Glomerular visceral epithelial cell (primary cell): ENCODE data around the gene POLG.
A peak's percentile ranks its signal among the peaks of the same experiment; 100 is the strongest.

Experiments
- DNase-seq: peaks from one replicate; pipeline ENCODE4 v3.0.0-alpha.2; 2016; ENCODE audit errors: extremely low spot score

The POLG gene

DNA sequence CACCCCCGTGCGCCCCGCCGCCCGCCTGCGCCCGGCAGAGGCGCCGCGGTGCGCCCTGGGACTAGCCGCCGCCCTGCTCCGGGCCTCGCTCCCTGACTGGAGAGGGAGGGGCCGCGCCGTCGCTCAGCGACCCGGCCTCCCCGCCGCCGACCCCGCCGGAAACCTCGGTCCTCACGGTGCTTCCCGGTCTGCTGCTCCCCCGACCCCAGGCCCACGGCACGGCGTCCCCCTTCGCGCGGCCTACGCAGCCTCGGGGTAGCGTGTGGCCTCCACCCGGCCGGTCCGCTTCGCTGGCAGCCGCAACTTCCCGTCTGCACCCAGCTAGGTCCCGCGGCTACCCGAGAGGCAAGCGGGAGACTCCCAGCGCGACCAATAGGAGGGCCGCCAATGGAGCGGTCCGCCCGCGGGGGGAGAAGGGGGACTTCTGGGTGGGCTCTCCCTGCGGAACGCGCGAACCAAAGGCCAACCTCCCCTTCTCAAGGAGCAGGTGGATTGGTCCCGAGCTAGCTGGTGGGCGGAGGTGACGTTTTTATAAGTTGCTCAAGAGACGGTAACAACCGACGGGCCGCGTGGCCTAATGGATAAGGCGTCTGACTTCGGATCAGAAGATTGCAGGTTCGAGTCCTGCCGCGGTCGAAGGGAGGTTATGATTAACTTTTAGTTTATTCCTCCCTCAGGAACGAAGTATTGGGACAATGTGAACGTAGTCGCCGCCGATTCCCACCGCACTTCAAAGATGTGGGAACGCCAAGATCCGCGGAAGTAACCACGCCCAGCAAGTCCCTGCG, at the start of gene POLG:
TSS of gene POLG (minus strand) at position 315 of the 788 bp plus-strand sequence. CDS start 1,070 bp downstream, outside the sequence.
- peak; percentile 100 for DNase-seq

DNA sequence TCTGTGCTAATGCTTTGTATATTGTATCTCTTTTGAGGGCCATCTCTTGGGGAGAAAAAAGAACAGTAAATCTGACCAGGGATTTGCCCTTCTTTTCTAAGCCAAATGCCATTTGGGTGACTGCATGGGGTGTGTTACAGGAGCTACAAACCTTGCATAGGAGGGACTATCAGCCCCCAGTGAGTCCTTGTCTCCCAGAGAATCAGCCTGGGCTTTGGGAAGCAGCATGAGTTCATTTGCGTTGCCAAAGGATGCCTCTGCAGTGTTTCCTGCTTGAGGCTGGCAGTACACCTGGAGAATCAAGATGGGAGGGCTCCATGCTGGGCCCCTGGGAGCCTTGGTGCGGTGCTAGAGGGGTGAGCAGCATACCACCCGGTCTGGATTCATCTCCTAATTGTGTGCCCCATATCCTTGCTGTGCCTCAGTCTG, 49.6 kb upstream of the POLG start:
- DNase-seq, result no peak

DNA sequence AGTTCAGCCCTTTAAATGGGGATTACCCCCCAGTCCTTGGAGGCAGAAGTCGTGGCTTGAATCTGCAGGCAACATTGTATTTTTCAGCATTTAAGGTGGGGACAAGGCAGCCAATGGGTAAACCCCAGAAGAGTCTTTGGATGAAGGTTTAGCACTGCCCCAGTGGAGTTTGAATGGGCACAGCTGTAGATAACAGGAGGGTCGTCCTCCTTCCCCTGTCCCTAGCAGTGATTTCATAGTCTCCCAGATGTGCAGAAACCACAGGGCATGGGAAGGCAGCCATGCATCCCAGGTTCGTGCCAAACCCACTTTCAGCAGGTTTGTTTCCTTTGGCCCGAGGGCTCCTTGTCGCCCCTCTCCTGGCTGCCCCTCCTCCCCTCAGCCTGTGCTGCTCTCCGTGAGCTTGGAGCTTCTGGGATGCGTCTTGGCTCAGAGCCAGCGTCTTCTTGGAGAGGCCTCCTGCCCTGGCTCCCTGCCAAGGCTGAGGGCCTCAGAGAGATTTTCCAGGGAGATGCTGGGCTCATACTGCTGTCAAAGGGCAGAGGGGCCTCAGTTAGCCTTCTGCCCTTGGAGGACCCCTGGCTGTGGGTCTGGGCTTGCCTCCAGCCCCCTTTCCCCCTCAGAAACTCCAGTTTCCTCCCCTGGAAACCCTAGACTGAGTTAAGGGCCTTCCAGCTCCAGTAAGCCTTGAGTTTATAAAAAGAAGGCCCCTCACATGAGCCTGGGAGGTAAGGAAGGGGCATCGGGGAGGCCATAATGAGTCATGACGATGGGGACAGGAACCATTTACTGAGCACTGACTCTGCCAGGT, 48.9 kb upstream of the POLG start:
- DNase-seq, result peak; percentile 87

DNA sequence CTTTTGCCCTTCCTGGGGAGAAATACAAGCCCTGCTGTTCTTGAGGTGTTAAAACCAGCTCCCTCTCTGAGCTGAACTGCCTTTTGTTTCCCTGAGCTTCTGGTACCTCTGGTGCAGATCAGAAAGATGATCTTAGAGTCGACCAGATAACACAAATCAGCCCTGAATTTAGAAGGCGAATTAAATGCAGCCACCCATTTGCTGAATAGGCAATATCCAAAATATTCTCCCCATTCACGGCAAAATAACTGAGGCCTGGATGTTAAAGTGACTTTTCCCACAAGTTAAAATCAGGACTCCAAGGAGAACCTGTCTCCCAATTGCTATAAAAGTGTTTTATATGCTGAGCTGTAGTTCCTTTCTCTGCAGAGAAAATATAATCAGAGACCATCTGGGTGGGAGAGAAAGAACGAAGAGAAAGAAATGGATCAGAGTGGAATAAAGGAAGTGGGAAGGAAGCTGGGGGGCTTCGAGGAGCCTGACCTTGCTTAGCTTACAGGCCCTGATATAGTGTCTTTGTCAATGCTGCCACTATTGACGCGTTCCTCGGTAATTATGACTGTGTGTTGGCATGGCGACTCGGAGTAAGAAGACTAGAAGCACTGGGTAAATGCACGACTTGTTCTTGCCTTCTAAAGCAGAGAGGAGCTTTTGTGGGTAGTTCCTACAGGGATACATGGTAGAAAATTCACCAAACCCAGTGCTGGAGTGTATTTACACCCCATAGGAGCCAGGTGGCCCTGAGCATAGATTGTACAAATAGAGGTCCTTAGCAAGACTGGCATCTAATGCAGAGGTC, 47.5 kb upstream of the POLG start:
- DNase-seq, result no peak

DNA sequence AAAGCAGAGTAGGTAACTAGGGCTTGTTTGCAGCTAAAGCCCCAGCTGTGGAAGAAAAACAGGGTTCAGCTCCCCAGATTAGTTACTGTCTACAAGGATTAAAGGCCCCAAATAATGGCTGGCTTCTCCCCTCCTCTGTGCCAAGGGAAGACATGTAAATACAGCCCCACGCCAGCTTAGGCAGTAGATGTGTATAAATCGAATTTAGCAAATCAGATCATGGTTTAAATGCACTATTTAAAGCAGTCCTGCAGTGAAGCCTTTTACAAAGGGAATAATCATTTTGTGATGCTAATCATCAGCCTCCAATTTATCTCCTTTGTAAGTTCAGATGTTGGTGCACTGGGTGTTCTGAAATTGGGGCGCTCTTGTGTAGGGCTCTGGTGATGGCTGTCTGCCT, 46.7 kb upstream of the POLG start:
- DNase-seq, result no peak

DNA sequence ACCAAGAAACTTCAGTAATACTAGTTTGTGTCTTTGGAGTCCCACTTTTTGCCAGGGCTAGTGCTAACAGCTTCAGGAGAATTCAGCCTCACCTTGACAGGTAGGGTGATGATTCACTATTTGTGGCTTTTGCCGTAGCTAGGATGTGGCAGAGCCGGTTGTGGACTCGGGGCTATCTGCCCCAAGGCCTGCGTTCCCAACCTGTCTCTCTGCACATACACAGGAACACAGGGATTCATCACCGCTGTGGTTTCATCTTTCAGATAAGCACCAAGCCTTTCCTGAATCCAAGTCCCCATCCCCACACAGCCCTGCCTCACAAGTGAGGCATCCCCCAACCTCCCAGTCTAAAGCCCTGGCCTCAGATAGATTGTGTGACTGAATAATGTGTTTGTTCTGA, 45.2 kb upstream of the POLG start:
- no peak for DNase-seq

DNA sequence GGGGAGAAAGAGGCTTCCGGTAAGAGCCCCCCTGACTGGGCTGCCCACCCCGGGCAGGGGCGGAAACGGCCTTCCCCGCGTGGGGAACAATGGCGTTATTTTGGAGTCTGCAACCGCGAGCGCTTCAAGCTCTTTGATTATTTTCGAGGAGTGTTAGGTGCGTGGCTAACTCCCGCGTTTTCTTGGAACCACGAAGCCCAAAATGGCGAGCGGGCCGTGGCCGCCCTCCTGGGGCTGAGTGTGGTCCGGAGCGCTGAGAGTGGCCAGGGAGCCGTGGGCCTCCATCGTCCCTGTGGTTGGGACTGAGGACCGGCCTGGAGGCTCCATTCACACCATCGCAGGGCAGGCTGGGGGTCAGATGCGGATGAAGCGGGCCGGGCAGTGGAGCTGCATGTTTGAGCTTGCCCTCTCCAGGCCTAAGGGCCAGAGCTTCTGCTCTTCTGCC, 44.6 kb upstream of the POLG start:
- DNase-seq, result no peak

DNA sequence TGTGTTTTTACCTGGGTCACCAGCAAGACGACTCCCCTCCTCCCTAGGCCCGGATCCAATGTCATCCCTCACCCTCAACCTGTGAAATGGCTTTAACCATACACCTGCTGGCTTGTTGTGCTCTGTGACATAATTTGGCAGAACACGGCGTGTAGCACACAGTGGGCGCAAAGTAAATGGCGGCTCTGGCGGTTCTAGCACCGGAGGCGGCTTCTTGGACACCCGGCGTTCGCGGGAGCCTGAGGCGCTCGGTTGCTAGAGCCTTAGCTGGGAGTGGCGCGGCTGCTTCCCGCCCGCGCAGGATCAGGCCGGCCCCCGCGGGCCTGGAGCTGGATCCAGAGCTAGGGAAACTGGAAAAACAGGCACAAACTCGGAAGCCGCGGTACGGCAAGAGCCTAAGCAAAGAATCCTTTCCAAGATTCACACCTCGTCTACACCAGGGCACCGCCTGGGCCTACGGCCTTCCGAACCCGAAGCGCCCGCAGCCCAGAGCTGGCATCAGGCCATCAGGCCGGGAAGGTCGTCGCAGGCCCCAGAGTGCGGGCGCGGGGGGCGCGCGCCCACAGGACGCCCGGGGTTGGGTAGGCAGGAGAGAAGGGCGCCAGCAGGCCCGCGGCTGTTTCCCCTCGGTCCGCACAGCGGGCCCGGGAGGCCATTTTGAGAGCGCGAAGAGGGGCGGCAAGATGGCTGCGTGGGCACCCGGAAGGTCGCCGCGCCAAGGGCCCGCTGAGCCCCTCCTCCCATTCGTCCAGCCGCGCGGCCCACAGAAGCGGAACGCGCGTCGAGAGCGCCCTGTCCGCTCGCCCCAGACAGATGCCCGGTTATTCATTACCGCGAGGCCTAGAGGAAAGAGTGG, 43.9 kb upstream of the POLG start:
- DNase-seq, result no peak

DNA sequence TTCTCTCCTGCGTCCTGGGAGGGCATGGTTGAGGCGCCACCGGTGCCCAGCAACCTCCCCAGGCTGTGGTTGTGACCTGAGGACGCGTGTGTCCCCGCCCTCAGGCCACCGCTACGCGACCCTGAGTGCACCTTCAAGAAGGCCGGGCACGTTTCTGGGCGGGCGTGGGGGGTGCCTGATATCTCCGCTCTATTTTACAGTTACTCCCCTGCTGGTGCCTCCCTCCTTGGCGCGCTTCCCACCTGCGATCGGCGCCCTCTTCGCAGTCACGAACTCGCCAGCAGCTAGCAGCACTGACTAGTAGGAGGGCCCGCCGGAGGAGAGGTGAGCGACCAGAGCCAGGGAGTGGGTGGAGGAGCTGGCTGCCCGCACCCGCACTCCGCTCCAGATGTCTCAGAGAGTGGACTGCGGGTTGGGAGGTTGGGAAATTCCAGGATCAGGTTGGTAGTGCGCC, 43.2 kb upstream of the POLG start:
- DNase-seq, result no peak

DNA sequence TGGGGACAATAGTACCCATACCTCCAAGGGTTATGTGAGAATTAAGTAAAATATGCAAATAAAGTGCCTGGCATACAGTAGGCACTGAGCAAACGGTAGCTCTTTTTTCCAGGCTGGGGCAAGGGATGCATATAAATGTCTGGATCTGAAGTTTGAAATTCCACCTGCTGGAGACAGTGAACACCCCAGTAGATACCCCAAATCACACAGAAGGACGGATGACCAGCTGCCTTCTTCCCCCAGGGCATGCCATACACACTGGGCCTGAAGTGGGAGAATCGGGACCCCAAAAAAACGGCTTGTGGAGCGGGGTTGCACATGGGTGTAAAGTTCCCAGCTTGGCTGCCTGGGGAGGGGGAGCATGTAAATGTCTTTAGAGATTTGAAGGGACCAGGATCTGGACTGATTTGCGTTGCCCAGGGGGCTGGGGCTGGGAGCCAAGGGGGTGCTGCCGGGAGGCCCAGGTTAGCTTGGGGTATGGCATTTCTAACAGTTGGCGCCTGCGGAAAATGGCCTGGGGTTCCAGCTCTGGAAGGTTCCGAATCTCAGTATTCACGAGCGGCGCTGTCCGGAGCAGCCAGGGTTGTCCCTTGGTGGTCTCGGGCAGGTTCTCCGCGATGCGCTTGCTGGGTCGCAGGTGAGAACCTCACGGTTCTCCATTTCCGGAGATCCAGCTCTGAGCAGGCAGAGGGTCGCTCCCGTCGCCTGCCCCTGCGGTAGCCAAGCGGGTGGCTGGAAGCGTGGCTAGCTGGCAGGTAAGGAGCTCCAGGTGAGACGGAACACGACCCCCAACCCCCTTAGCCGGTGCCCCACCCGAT, 42.6 kb upstream of the POLG start:
- no peak for DNase-seq

DNA sequence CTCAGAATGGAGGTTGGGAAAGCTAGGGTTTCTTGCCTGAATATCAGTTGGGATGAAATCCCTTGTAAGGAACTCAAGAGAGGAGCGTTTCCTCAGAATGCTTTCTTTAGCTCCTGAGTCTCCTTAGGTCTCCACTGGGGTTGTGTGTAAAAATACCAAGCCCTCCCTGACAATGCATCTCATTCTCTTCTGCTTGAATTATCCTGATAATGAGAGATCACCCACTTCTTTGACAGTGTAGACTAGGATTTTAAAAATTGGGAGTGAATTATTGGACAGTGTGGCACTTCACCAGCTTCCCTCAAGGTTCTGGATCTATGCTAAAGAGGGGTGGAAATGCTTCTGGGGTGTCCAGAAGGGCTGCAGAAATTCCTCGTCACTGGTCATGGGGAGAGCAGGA, 41.8 kb upstream of the POLG start:
- no peak for DNase-seq

DNA sequence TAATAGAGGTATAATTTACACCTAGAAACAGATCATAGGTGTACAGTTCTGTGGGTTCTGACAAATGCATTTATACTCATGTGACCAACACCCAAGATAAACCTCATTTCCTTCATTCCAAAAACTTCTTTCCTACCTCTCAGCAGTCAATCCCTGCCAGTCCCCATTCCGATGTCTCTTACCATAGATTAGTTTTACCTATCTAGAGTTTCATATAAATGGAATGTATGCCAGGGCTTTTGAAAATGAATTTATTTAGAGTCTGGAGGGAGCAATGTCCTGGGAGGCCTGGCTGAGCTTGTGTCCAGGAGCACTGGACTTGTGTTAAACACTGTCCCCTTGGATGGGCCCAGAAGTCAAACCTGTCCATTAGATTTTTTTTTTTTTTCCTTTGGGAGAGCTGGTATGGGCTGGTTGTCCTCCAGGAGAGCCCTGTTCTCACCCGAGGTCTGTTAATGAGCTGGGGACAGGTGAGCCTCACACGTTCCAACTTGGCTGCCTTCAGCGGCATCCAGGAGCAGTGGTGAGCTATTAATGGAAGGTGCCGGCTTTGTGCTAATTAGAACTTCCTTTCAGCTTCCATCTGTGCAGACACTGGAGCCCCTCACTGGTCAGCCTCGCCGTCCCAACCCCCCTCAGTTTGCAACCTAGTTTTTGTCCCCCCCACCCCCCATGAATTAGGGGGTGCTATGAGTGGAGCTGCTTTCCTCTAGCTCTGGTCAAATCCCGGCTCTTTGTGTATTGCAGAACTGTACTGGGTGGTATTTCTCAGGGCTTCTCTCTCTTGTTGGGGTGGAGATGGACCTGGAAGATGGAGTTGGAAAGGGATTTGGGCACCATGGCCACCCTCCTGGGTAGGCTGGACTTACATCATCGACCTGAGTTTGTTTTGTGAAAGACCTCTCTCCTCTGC, 40.7 kb upstream of the POLG start:
- no peak for DNase-seq

DNA sequence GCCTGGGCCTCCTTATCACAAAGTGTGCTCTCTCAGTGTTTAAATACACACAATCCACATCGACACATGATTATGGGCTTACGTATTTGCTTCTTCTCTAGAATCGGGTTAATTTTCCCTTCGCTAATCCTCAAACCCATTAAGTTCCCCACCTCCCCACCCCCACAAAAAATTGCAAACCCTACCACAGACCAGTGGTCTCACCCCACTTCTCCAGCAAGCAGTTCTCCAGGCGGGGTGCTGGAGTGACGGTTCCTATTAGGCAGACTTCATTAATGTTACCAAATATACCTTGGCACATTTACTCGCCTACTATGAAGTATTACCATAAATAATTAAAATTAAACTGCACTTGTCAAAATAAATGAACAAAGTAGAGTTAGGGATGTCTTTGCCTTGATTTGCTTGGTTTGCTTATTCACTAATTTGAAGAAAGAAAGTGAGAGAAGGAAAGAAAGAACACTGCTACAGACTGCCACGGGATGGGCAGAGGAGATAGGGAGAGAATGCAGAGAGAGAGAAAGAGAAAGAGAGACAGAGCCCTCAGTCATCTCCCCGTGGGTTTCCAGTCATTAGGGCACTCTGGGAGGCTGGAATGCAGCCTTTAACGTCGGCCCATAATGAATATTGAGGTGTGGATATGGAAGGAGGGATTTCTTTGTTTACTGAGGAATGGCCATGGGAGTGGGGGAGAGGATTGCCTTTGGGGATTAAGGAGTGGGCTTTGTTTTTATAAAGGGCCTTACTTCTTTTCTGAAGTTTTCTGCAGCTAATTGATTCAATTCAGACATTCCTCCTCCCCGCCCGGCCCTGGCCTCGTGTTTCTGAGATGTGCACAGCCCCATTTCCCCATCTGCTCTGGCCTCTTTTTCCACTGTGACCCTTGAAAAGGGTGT, 39.7 kb upstream of the POLG start:
- no peak for DNase-seq

DNA sequence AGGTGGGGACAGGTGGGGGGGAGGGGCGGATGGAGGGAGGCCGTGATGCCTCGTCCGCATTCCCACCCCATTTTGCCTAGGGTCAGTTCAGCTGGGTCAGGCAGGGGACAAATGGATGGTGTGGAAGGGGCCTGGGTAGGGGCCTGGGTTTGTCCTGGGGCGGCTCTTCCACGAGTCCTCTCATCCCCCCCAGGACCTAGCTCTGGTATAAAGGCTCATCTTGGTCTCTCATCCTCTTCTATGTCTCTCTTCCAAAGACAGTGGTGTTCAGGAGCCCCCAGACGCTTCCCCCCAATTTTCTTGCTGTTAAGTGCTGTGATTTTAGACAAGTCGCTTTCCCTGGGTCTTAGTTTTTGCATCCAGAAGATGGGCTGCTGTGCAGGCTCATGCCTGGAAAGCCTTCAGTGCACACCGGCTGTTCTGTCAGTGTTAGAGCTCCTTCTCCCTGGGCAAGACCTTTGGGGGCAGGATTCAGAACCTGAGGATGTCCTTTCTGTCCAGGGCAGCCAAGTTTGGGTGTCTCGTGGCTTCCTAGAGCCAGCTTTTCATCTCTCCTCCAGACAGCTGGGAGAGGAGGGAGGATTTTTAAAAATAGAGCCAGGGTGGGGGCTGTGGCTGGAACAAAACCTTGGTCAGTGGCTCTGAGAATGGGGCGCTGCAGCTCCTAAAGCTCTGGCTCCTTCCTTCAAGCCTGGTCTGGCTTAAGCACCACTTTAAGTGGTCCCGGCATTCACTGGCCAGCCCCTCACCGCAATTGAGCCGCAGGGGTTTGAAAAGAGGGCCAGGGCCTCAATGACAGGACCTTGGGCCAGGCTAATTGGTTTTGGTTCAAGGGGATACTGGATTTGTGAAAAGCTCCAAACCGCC, 37.7 kb upstream of the POLG start:
- no peak for DNase-seq

DNA sequence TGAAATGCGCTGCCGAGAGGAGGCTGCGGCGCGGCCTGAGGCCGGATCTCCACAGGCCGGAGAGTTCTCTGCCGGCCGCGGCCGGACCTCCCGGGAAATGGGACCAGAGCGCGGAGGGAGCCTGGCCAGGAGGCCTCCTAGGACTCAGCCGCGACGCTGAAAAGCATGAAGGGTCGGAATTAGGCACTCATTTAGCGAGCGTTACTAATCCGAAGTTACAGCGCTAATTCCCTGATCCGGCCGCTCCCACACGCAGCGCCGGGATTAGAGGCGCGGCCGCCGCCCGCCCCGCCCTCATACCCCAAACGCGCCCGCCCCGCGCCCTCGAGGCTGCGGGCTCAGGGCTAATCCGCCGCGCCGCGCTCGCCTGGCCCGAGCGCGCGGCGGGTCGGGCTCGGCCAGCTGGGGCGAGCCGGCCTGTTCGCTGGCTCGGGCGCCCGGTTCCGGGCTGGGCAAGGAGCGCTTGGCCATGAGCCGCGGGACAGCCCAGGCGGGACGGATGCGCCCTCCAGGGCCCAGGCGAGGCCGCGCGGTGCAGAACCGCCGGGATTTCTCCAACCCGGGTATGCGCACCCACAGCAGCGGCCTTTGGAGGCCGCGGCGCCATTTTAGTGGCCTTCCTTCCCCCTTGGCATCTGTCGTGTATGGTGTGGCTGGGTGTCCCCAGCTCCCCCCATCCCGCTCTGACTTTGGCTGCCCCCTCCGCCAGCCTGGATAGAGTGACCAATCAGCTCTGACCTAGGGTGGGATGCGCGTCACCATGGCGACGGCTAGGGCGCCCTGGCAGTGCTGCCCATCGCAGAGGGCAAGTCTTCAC, 36.8 kb upstream of the POLG start:
- DNase-seq, result no peak

DNA sequence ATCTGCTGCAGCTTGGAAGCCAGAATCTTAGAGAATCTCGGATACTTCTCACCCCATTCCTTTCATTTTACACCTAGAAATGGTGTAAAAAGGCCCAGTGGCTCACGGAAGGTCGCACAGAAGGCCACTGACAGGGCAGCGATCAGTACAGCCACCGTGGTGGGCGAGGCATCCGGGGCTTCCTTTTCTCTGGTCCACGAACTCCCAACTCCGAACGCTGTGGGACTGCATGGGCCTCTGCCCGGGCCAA, 36.3 kb upstream of the POLG start:
- DNase-seq, result no peak
